ENCODE results near the gene ATG16L2.

The ATG16L2 gene

DNA sequence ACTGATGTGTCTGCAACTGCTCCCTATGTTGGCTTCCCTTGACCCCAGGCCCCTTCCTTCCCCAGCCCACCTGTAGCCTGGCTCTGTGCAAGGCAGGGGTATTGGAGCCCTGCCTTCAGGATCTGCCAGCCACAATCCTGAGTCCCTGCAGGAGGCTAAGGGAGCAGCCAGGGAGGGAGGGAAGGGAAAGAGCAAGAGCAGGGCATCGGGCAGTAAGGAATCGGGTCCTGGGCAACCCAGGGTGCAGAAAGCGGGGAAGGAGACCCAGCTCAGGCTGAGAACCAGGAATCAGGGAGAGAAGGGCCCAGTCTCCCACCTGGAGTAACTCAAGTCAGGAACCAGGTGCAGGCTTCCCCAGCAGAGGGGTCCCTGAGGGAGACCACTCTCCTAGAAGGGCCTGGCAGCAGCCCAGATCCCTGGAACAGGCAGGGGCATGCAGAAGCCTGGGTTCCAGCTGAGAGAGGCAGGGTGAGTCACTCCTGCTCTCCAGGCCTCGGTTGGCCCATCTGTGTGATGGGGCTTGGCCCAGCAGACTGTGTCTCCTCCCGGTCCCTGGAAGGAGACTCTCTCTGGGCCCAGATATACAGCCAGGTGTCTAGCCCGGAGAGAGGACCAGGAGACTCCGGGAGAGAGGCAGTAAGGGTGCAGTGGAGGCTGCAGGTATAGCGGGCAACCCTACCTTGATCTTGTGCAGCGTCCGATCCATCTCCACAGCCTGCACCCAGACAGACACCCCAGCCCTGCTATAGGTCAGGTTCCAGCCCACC lies 33.7 kb upstream of the ATG16L2 start:
- Histone ChIP-seq H3K79me2 (ENCODE audit: control insufficient read depth, low read length) (no peaks in the 10 kb centered on the region), H3K4me1 (ENCODE audit: control insufficient read depth, low read length) (peaks cover 10% of the 10 kb centered on the region), H3K4me2 (ENCODE audit: low read length) (peak overlapping the region; percentile 61; the same call in 1 of the 2 replicates), H3K27ac (ENCODE audit: low read depth, low read length) (no peak overlapping the region), H3K9me2 (replicated peaks; ENCODE audit: control insufficient read depth, low read length) (no peaks in the 10 kb centered on the region), H3F3A (ENCODE audit: control insufficient read depth, insufficient read depth) (no peaks in the 10 kb centered on the region), H3K4me3 (ENCODE audit: low read length) (0 out of 2 replicates have a peak overlapping the region, but pooled peaks have one; percentile 61), H3K36me3 (ENCODE audit: control insufficient read depth, low read length) (no peaks in the 10 kb centered on the region), H3K9me3 (ENCODE audit: control insufficient read depth, insufficient read depth, low read length) (no peaks in the 10 kb centered on the region), H3K27me3 (ENCODE audit: control insufficient read depth, low read length) (peaks cover 21% of the 10 kb centered on the region), H4K20me1 (ENCODE audit: control insufficient read depth, insufficient read depth, low read depth, low read length) (no peaks in the 10 kb centered on the region; the same call in 1 of the 2 replicates)
- TF ChIP-seq, protein P1, sequence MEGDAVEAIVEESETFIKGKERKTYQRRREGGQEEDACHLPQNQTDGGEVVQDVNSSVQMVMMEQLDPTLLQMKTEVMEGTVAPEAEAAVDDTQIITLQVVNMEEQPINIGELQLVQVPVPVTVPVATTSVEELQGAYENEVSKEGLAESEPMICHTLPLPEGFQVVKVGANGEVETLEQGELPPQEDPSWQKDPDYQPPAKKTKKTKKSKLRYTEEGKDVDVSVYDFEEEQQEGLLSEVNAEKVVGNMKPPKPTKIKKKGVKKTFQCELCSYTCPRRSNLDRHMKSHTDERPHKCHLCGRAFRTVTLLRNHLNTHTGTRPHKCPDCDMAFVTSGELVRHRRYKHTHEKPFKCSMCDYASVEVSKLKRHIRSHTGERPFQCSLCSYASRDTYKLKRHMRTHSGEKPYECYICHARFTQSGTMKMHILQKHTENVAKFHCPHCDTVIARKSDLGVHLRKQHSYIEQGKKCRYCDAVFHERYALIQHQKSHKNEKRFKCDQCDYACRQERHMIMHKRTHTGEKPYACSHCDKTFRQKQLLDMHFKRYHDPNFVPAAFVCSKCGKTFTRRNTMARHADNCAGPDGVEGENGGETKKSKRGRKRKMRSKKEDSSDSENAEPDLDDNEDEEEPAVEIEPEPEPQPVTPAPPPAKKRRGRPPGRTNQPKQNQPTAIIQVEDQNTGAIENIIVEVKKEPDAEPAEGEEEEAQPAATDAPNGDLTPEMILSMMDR (IDR thresholded peaks at IDR 0.05; ENCODE audit: low read depth, low read length, poor library complexity, severe bottlenecking): no peak
- no peak for TF ChIP-seq EZH2phosphoT487 (IDR thresholded peaks at IDR 0.05; ENCODE audit: borderline replicate concordance, low read length)

DNA sequence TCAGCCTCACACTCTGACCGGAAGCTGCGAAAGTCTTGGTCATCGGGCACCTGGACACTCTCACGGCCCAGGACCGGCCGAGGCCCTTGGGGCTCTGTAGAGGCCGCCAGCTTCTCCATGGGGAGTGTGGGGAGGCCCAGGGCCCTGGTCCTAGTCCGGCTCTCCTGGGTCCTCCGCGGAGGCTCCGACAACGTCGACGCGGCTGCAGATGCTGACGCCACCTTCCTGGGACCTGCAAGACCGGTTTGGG lies 33.2 kb upstream of the ATG16L2 start:
- no peaks in the 10 kb centered on the region for H3K9me2 ChIP-seq (replicated peaks; ENCODE audit: control insufficient read depth, low read length)
- H3K4me1 ChIP-seq (ENCODE audit: control insufficient read depth, low read length): peaks cover 10% of the 10 kb centered on the region
- peak overlapping the region; percentile 61 for H3K4me3 ChIP-seq (ENCODE audit: low read length)
- no peaks in the 10 kb centered on the region for H3F3A ChIP-seq (ENCODE audit: control insufficient read depth, insufficient read depth)
- no peaks in the 10 kb centered on the region; the same call in 1 of the 2 replicates for H4K20me1 ChIP-seq (ENCODE audit: control insufficient read depth, insufficient read depth, low read depth, low read length)
- H3K36me3 ChIP-seq (ENCODE audit: control insufficient read depth, low read length): no peaks in the 10 kb centered on the region
- H3K79me2 ChIP-seq (ENCODE audit: control insufficient read depth, low read length): no peaks in the 10 kb centered on the region
- H3K4me2 ChIP-seq (ENCODE audit: low read length): peak overlapping the region; percentile 61
- peaks cover 21% of the 10 kb centered on the region for H3K27me3 ChIP-seq (ENCODE audit: control insufficient read depth, low read length)
- TF ChIP-seq, protein P1 (IDR thresholded peaks at IDR 0.05; ENCODE audit: low read depth, low read length, poor library complexity, severe bottlenecking): no peak
- no peak for TF ChIP-seq EZH2phosphoT487 (IDR thresholded peaks at IDR 0.05; ENCODE audit: borderline replicate concordance, low read length)
- no peaks in the 10 kb centered on the region for H3K9me3 ChIP-seq (ENCODE audit: control insufficient read depth, insufficient read depth, low read length)
- H3K27ac ChIP-seq (ENCODE audit: low read depth, low read length): no peak overlapping the region

DNA sequence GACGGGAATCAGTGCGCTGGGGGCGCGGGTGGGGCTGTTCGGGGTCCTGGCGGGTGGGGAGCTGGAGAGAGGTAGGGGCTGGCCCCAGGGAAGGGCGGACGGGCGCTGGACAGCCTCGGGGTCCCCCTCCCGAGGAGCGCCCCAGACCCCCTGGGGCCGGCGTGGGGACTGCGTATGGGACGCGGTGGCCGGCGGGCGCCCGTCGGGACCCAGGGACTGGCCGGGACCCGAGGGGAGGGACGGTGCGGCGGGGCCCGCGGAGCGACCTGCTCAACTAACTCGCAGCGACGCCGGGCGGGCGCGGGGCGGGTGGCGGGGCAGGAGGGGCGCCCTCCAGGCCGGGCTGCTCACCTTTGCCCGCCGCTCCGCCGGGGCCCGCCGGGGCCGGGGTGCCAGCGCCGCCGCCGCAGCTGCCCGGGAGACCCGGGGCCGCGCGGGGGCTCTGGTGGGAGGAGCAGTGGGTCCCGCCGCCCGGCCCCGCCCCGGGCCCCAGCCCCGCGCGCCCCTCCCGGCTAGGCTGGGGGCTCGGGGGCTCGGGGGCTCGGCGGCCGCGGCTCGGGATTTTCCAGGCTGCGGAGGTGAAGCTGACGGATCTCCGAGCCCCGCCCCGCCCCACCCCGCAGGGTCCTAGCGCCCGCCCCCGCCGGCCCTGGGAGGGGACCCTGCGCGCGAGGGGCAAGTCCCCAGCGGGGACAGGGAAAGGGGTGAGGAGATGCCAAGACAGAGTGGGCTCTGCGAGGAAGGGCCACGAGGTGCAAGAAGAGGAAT lies 32.7 kb upstream of the ATG16L2 start:
- peaks cover 10% of the 10 kb centered on the region for H3K4me1 ChIP-seq (ENCODE audit: control insufficient read depth, low read length)
- H3K9me2 ChIP-seq (replicated peaks; ENCODE audit: control insufficient read depth, low read length): no peaks in the 10 kb centered on the region
- H3K27ac ChIP-seq (ENCODE audit: low read depth, low read length): no peak overlapping the region
- H3F3A ChIP-seq (ENCODE audit: control insufficient read depth, insufficient read depth): no peaks in the 10 kb centered on the region
- peak overlapping the region; percentile 61 for H3K4me2 ChIP-seq (ENCODE audit: low read length)
- H3K9me3 ChIP-seq (ENCODE audit: control insufficient read depth, insufficient read depth, low read length): no peaks in the 10 kb centered on the region
- H3K36me3 ChIP-seq (ENCODE audit: control insufficient read depth, low read length): no peaks in the 10 kb centered on the region
- H3K27me3 ChIP-seq (ENCODE audit: control insufficient read depth, low read length): peaks cover 21% of the 10 kb centered on the region
- H4K20me1 ChIP-seq (ENCODE audit: control insufficient read depth, insufficient read depth, low read depth, low read length): no peaks in the 10 kb centered on the region; the same call in 1 of the 2 replicates
- no peaks in the 10 kb centered on the region for H3K79me2 ChIP-seq (ENCODE audit: control insufficient read depth, low read length)
- TF ChIP-seq, protein P1 (IDR thresholded peaks at IDR 0.05; ENCODE audit: low read depth, low read length, poor library complexity, severe bottlenecking): no peak
- no peak for TF ChIP-seq EZH2phosphoT487 (IDR thresholded peaks at IDR 0.05; ENCODE audit: borderline replicate concordance, low read length)
- H3K4me3 ChIP-seq (ENCODE audit: low read length): peak overlapping the region; percentile 61

Measured in DOHH2 (cell line).